ENCODE data around the gene LSAMP. TPM values are rescaled to one million over a fixed set of nuclear protein-coding genes. Genes with fewer than 3 reads are reported as not detected.

The LSAMP gene
- total RNA-seq, 1 donor from 2014 or later: 1.1 TPM

- no peaks in the 10 kb centered on the region for H3K9me3 Mint-ChIP-seq (ENCODE audit: low read depth)
Measured at GRCh38 chr3:116096631-116097030, 348.7 kb downstream of the LSAMP start.

DNA sequence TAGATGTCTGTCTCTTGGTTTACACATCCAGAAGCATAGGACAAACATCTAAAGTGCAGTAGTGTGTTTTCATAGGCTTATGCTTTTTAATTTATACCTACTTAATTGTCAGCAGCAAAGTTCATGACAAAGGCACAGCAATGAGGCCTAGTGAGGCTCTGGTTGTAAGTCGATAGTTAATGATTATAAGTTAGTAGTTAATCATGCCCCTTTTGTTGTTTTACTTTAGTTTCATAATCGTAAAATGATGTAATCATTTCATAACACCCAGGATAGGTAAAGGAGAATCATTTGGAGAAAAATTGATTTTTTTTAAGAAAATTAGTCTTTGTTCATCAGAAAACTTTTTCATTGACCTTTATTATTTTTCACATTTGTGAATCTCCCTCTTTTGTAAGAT, 351.9 kb downstream of the LSAMP start:
- no peaks in the 10 kb centered on the region for H3K9me3 Mint-ChIP-seq (ENCODE audit: low read depth)
- H3K27me3 Mint-ChIP-seq (ENCODE audit: low read depth): no peaks in the 10 kb centered on the region
- no peak for DNase-seq (ENCODE audit: low spot score)
- TF ChIP-seq, protein P1, sequence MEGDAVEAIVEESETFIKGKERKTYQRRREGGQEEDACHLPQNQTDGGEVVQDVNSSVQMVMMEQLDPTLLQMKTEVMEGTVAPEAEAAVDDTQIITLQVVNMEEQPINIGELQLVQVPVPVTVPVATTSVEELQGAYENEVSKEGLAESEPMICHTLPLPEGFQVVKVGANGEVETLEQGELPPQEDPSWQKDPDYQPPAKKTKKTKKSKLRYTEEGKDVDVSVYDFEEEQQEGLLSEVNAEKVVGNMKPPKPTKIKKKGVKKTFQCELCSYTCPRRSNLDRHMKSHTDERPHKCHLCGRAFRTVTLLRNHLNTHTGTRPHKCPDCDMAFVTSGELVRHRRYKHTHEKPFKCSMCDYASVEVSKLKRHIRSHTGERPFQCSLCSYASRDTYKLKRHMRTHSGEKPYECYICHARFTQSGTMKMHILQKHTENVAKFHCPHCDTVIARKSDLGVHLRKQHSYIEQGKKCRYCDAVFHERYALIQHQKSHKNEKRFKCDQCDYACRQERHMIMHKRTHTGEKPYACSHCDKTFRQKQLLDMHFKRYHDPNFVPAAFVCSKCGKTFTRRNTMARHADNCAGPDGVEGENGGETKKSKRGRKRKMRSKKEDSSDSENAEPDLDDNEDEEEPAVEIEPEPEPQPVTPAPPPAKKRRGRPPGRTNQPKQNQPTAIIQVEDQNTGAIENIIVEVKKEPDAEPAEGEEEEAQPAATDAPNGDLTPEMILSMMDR (IDR thresholded peaks at IDR 0.05): no peak
- no peak overlapping the region for H3K27ac Mint-ChIP-seq (ENCODE audit: unreplicated experiment)
- no peak overlapping the region for H3K4me3 Mint-ChIP-seq (ENCODE audit: unreplicated experiment)
- no peaks in the 10 kb centered on the region for H3K36me3 Mint-ChIP-seq (ENCODE audit: low read depth)
- no peaks in the 10 kb centered on the region for H3K4me1 Mint-ChIP-seq (ENCODE audit: low read depth)

More at GRCh38 chr3:116096631-116097030, 348.7 kb downstream of the LSAMP start:
- H3K4me3 Mint-ChIP-seq (ENCODE audit: unreplicated experiment): no peak overlapping the region
- no peaks in the 10 kb centered on the region for H3K27me3 Mint-ChIP-seq (ENCODE audit: low read depth)
- H3K36me3 Mint-ChIP-seq (ENCODE audit: low read depth): no peaks in the 10 kb centered on the region
- no peak for DNase-seq (ENCODE audit: low spot score)
- H3K4me1 Mint-ChIP-seq (ENCODE audit: low read depth): no peaks in the 10 kb centered on the region
- H3K27ac Mint-ChIP-seq (ENCODE audit: unreplicated experiment): no peak overlapping the region
- TF ChIP-seq, protein P1 (IDR thresholded peaks at IDR 0.05): no peak

DNA sequence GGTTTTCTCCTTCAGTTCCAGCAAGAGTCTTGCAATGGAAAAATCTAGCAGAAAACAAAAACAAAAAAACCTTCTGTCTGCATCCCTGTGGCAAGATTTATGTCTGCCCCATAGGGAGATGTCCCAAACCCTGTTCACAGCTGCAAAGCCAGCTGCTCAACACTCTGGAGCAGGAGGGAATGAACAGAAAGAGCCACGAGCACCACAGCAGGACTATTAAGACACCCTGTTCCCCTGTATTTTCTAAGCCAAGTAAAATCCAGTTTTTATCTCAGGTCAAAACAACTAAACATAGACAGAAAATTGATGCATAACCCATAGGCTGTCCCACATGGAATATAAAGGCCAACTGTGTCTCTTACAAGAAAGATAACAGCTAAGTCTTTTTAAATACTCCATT, 357.9 kb downstream of the LSAMP start:
- DNase-seq (ENCODE audit: low spot score): no peak
- H3K4me3 Mint-ChIP-seq (ENCODE audit: unreplicated experiment): no peak overlapping the region
- TF ChIP-seq, protein P1 (IDR thresholded peaks at IDR 0.05): no peak
- no peaks in the 10 kb centered on the region for H3K9me3 Mint-ChIP-seq (ENCODE audit: low read depth)
- no peaks in the 10 kb centered on the region for H3K27me3 Mint-ChIP-seq (ENCODE audit: low read depth)
- H3K4me1 Mint-ChIP-seq (ENCODE audit: low read depth): no peaks in the 10 kb centered on the region
- no peaks in the 10 kb centered on the region for H3K36me3 Mint-ChIP-seq (ENCODE audit: low read depth)
- no peak overlapping the region for H3K27ac Mint-ChIP-seq (ENCODE audit: unreplicated experiment)

DNA sequence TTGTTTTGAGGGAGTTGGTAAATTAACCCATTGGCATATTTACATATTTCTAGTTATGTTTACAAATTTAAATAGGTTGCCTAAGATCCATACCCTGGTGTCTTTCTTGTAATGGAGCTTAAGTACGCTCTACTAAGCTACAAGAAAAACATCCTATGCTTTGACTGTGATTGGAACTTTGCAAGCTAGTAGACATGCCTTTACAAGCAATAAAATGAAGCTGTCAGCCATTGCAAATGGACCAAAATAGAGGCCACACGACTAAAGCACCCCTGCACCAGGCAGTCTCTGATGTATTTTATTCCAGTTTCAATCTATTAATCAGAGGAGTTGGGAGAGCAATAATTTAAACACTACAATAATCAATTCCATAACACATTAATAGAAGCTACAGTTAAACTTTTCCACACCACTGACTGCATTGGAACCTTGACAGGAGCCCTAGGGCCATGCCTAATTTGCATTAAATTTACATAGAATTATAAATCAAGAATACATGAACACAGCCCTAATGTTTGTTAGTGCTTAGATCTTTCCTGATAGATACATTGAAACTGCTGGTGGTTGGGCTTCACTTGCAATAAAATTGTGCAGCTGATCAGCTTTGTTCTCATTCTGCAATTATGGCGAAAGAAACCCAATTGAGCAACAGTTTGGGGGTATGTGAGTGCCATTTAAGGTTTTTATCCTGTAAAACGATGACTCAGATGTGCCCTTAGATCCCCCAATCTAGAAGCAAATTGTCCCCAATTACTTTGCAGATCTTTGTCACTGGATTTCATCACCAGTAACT, 360.1 kb downstream of the LSAMP start:
- Mint-ChIP-seq H3K27ac (ENCODE audit: unreplicated experiment) (no peak overlapping the region), H3K9me3 (ENCODE audit: low read depth) (no peaks in the 10 kb centered on the region), H3K4me3 (ENCODE audit: unreplicated experiment) (no peak overlapping the region), H3K4me1 (ENCODE audit: low read depth) (no peaks in the 10 kb centered on the region), H3K36me3 (ENCODE audit: low read depth) (no peaks in the 10 kb centered on the region), H3K27me3 (ENCODE audit: low read depth) (no peaks in the 10 kb centered on the region)
- no peak for DNase-seq (ENCODE audit: low spot score)
- TF ChIP-seq, protein P1 (IDR thresholded peaks at IDR 0.05): no peak

DNA sequence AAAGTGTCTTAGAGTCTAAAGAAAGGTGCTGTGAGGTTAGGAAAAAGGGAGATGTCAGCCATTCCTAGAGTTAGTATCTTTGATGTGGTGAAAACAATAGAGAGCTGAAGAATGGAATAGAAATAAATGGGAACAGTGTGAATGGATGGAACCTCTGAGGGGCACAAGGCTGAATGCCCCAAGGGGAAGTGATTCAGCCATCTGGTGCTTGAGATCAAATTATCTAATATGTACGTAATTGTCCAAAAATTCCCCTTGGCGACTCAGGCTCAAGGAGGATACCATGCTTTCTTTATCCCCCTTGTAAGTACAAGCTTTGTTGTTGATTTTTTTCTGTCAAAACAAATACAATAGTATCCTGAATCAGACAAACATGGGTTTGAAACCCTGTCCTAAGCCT, 361.6 kb downstream of the LSAMP start:
- no peak overlapping the region for H3K4me3 Mint-ChIP-seq (ENCODE audit: unreplicated experiment)
- no peak for DNase-seq (ENCODE audit: low spot score)
- TF ChIP-seq, protein P1 (IDR thresholded peaks at IDR 0.05): no peak
- H3K4me1 Mint-ChIP-seq (ENCODE audit: low read depth): no peaks in the 10 kb centered on the region
- H3K36me3 Mint-ChIP-seq (ENCODE audit: low read depth): no peaks in the 10 kb centered on the region
- no peaks in the 10 kb centered on the region for H3K27me3 Mint-ChIP-seq (ENCODE audit: low read depth)
- H3K9me3 Mint-ChIP-seq (ENCODE audit: low read depth): no peaks in the 10 kb centered on the region
- no peak overlapping the region for H3K27ac Mint-ChIP-seq (ENCODE audit: unreplicated experiment)
